Measurements from ENCODE around the gene TMA7B. TPM values are rescaled to one million over a fixed set of nuclear protein-coding genes. Genes with fewer than 3 reads are reported as not detected.

Gene TMA7B
- total and polyA plus RNA-seq, 10 of the 15 experiments (the other 5 are each of a cell fraction or from before 2014, with no cell fraction given), result 0.33 to 2.9 (median 1.8) TPM

- TF ChIP-seq BCLAF1 (IDR thresholded peaks at IDR 0.05) (no peak), NR2C2 (IDR thresholded peaks at IDR 0.05; ENCODE audit: borderline replicate concordance, control insufficient read depth, insufficient read length, low read depth) (no peak), PBX3 (IDR thresholded peaks at IDR 0.05; ENCODE audit: insufficient replicate concordance, low read depth, low read length) (no peak), NFYB (IDR thresholded peaks at IDR 0.05; ENCODE audit: insufficient read depth, low read depth, low read length) (no peak), YY1 (IDR thresholded peaks at IDR 0.05; ENCODE audit: low read depth, low read length) (no peak), MEF2B (IDR thresholded peaks at IDR 0.05; ENCODE audit: partially characterized antibody, poor library complexity, severe bottlenecking) (no peak), MXI1 (IDR thresholded peaks at IDR 0.05; ENCODE audit: low read depth, low read length) (no peak), PAX5 (IDR thresholded peaks at IDR 0.05; ENCODE audit: borderline replicate concordance, low read depth, low read length) (no peak), REST (IDR thresholded peaks at IDR 0.05; ENCODE audit: low read depth, low read length) (no peak), BHLHE40 (IDR thresholded peaks at IDR 0.05; ENCODE audit: borderline replicate concordance in 1 of 2, low read depth in 2 of 2, low read length in 1 of 2) (no peak), MAX (IDR thresholded peaks at IDR 0.05; ENCODE audit: low read depth, low read length) (no peak), POLR2AphosphoS5 (IDR thresholded peaks at IDR 0.05; ENCODE audit: low read length) (no peak), SREBF2 (IDR thresholded peaks at IDR 0.05; ENCODE audit: low read length) (no peak)
These were observed 43.0 kb upstream of the TMA7B start (continued) for GRCh38 chr22:39917197-39917643.

Data from GM12878 (cell line).